Suppressor macrophage treated with lipopolysaccharide for 1 hour (primary cell): ENCODE data around the gene AUTS2.
A peak's percentile ranks its signal among the peaks of the same experiment; 100 is the strongest.

Source experiments
- DNase-seq, 3 donors: peaks; one replicate each; pipeline ENCODE4 v3.0.0-alpha.2; 2020 to 2022

AUTS2 gene

DNA sequence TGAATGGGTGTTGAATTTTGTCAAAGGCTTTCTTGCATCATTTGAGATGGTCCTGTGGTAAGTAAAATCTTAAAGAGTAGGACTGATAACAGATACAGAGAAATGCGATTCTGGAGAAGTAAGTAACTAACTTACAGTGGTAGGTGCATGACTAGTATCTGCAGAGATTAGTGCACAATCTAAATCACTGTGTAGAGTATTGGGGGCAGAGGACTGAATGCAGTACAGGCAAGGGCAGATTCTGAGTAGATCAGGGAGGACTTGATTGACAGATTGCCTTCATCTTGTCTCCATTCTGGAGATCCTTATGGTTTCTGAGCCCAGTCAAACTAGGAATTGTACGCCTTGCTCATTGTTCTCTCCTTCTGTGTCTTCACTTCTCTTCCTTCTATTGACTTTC, 736.0 kb downstream of the AUTS2 start:
- no peak for DNase-seq

DNA sequence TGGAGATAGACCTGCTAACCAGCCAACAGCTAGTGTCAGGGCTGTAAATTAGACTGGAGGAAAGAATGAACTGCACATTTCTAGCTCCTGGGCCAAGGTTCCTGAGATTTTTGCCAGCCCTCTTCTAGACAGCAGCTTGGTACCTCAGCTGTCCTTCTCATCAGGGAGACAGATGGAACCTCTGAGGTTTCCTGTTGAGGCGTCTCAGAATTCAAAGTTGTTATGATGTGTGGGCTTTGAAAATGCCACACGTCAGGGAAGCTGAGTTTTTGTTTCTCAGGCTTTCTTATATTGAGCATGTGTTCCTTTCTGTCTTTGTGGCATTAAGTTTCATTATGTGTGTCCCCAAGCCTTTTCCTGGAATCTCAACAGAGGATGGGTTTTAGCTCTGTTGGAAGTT, 736.6 kb downstream of the AUTS2 start:
- DNase-seq = no peak

DNA sequence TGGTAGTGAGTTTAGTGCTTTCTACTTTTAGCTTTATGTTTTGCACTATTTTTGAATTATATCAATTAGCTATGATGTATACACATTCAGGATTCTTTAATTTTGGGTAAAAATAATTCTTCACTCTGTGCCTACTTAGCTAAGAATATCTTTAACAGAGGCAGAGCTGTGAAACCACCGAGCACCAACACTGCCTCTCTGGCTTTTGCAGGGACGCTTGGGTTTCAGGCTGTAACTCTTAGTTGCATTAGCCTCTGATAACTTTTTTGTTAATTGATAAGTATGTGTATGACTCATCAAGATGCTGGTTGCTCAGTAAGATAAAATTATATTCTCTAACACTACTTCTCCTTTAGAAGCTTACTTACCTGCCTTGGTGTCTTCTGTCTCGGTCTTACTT, 738.3 kb downstream of the AUTS2 start:
- no peak for DNase-seq

DNA sequence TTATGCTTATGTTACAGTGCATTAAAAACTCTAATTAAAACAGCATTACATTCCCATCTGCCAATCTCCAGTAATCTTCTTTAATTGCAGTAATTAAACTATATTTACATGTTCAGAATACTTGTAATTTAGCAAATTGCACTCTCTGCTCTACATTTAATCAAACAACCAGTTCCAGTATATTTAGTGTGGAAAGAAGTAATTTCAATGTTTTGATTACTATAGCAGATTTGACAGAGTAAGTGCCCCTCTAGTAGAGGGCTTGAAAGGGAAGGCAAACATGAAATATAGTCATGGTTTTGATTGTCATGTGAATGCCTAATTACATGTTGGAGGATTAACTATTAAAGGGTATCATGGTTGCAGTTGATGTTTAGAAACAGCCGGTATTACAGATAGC, 739.7 kb downstream of the AUTS2 start:
- DNase-seq = no peak

DNA sequence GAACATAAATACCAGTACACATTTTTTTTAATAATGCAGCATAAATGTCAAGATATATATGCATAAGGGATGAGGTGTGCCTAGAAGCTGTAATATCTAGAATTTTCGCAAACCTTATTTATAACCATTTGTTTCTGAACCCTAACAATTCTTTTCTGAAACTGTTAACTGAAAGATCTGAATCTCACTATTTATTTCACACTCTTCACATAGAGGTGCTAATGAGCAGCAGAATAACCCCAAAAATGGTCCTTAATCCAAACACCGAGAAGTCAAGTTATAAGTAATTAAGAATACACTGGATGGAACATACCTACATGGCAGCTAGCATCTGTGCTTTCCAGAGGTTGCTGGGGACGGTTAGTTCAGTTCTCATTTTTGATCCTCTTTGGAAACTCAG, 742.0 kb downstream of the AUTS2 start:
- no peak for DNase-seq

DNA sequence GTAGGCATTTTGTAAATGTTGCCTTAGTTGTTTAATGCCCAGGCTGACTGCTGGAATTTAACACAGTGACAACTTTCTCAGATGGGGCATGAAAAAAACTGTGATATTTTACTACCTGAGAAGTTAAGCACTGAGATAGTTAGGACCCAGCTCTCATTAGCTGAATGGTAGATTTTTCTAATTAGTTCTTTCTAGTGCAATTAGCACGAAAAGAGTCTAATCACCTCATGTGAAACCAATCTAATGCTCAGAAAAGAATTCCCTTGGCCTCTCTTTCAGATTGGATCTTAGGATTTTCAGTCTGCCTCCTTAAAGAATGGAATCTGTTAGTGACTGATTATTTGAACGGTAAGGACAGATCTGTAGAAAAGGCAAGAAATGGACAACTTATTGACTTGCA, 743.2 kb downstream of the AUTS2 start:
- DNase-seq = no peak

DNA sequence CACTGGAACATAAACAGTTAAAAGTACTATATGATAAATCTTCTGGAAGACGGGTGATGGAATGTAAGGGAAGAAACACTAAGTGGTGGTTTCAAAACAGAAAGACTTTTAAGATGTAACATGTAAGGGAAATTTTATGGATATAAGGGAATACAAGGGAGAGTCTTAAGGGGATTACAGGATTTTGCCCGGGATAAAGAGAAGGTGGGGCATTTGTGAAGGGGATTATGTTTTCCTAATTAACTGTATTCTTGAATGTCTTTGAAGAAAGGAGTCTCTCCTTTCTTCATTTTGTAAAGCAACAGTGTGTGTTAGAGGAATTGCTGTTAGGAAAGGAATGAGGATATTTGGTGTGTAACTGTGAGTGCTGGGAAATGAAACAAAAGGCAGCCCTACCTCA, 745.2 kb downstream of the AUTS2 start:
- no peak for DNase-seq

DNA sequence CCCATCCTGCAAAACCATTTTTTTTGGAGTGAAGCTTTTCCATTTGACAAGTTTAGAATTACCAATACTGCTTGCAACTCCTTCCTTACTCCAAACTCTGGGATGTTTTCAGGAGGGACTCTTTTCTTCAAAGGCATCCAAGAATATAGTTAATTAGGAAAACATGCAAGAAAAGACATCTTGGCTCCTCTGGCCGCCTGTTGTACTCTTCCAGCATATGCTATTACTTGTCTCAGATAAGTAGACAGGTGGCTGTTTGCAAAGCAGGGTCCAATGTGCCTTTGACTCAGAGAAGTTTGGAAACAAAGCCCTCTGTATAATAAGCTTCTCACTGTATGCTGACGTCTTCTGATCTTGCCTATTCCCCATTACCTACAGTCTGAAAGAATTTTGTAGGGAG, 746.5 kb downstream of the AUTS2 start:
- DNase-seq = no peak

DNA sequence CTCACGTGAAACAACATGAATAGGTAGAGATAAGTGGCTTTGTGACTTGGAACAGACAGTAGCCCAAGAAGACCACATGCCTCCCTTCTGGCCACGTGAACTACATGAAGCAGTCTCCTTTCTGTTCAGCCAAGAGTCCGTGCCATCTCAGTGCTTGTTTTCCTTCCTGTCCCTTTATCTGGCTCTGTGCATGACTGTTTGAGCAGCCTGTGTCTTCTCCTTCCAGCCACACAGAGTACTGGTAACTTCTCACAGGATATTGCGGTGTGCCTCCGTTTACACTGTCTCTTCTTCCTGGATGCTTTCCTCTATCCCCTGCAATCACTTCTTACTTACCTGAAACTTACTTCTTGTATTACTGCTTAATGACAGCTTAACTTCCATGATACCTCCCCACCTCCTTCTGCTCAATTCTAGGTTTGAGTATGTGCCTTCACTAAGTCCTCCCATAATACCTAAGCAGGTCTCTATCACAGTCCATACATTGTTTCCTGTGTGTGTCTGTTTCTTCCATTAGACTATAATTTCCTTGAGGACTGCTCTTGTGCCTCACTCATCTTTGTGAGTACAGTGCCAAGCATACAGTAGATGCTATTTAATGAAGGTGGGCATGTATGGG, 748.7 kb downstream of the AUTS2 start:
- DNase-seq = no peak

DNA sequence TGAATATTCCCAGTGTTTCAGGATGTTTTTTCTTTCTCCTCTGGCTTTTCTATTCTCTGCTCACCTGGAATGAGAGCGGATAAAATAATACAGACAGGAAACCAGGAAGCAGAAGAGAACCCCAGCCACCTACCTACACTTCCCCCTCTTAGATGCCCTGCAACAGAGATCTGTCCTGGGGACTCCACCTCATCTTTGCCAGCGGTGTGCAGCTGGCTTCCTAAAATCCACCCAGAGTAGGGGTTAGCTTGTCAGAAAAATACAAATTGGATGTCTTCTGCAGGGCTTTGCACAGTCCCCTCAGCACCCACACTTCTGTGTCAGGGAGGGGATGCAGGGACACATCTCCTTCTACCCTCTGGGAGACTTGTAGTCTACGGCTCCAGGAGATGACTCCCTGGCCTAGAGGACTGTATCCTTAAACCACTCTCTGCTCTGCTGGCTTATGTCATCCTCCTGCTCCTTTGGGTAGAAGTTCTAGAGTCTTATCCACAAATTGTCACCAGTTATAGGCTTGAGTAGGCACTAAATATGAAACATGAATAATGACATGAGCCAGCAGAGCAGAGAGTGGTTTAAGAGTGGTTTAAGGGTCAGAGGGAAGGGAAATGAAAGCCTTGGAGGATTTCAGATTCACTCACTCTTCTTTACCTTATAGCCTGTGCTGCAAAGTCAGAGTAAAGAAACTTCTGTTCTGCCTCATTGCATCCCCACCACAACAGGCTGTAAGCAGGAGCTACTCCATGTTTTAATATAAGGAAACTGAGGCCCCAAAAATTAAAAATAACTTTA, 749.4 kb downstream of the AUTS2 start:
- DNase-seq = no peak

DNA sequence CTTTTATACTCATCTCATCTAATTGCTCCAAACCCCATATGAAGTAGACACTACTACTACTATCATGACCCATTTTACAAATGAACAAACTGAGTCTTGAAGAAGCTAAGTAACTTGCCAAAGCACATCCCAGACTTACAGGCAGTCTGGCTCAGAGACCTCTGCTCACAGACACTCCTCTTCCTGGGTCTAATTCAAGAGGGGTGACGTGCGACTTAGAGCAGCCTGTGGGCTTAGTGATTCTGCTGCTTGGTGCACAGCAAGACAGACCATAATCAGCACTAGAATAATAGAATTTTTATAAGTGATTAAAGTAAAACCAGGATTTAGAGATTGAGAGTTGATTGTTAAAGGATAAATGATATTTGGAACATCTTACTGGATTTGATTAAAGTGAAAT, 750.8 kb downstream of the AUTS2 start:
- DNase-seq = no peak

DNA sequence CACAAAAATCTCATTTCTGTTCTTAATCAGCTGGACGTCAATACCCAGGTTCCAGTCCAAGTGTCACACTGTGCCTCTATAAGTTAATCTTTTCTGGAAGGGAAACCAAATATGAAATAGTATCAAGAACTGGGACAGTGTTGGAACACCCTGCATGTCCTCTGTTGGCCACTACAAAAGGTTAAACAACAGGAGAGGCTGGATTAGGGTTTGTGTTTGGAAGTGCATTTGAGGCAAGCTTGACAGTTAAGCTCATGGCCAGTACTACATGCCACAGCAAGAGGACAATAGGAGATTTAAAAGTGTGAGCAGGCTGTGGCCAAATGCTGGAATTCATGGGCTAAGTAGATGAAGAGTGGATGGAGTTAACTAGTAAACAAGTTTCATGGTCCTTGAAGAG, 751.5 kb downstream of the AUTS2 start:
- no peak for DNase-seq

DNA sequence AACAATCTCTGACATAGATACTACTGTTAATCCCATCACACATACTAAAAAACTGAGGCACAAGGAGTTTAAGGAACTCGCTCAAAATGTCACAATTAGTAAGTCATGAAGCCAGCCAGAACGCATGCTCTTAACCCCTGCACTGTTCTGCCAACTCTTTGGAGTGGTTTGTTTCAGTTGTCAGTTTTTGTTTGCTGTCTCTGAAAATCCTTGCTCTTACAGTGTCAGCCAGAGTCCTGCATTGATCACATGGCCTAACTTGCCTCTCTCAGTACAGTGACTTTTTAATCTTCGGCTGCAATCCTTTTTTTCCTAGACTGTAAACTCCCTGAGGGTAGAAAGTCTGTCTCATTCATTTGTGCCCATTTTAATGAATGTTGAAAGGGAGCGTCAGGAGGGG, 753.8 kb downstream of the AUTS2 start:
- no peak for DNase-seq

DNA sequence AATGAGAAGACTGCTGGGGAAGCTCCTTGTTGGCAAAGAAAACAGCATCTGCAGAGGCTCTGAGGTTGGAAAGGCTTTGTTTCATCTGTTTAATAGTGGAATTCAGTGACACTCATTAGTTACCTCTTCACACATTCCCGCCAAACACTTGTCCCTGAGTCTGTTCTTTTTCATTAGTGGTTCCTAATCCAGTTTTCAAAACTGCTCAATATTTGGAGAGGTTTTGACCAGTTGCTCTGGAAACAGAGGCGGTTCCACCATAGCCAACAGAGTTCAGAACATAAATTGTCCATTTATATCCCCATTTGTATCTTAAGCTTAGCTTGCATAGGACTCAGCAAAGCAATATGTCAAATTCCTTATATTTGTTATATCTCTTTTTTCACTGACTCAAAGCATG, 754.6 kb downstream of the AUTS2 start:
- DNase-seq = no peak

DNA sequence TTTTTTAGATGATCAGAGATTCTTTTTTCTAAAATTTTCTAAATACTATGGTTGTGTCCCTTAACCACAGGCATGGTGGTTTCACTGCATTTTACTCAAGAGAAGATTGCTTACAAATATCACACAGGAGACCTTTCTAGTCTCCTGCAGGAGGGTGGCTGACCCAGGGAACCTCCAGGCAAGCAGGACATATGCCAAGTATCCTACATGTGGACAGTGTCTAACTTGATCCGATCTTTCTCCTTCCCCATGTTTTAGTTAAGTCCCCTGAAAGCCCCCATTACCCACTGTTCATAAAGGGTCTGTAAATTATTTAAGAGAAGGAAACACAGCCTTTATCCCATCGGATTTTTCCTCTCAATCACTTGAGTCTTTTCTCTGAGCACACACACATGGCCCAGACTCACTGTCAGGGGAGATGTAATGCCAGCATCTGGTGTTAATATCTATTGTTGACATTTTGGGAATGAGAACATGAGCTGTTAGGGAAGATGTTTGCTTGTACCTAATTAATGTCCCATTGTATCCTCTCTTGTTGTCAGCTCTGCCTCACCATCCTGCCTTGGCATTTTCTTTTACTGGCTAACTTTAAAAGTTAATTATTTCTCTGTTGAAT, 755.2 kb downstream of the AUTS2 start:
- DNase-seq = no peak

DNA sequence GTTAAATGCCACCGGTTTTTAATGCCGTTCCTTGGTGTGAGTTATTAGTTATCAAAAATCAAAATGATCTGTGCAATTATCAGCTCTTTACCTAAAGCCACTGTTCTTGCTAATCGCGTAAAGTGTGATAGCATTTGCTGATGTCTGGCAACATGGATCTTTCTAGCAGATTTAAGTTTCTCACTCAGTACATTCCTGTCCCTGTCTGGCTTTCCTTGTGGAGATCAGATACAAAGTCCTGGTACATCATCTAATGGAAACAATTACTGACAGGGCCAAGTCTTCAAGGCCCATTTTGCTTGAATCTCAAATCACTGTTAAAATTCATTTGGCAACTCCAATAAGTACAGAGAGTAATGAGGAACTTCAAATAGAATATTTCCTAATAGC, 755.7 kb downstream of the AUTS2 start:
- DNase-seq = no peak

DNA sequence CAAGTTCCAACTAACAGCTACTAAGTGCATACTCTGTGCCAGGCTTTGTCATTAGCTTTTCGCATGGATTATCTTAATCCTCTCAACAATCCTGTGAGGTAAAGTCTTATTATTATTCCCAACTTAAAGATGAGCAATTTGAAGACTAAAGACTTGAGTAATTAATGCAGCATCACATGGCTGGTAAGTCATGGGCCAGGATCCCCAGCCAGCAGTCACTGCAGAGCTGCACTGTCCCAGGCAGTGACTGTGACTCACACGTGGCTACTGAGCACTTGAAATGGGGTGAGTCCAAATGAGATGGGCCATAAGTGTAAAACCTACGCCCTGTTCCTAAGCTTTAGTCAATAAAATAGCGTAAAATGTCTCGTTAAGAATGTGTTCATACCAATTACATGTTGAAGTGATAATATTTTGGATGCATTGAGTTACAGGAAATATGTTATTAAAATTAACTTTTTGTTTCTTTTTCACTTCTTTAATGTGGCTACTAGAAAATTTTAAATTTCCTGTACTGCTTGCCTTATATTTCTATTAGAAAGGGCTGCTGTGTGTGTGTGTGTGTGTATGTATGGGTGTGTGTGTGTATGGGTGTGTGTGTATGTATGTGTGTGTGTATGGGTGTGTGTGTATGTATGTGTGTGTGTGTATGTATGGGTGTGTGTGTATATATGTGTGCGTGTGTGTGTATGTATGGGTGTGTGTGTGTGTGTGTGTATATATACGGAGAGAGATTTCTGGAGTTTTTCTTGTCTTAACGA, 756.3 kb downstream of the AUTS2 start:
- peak; percentile 38 to 52 (median 46) for DNase-seq

DNA sequence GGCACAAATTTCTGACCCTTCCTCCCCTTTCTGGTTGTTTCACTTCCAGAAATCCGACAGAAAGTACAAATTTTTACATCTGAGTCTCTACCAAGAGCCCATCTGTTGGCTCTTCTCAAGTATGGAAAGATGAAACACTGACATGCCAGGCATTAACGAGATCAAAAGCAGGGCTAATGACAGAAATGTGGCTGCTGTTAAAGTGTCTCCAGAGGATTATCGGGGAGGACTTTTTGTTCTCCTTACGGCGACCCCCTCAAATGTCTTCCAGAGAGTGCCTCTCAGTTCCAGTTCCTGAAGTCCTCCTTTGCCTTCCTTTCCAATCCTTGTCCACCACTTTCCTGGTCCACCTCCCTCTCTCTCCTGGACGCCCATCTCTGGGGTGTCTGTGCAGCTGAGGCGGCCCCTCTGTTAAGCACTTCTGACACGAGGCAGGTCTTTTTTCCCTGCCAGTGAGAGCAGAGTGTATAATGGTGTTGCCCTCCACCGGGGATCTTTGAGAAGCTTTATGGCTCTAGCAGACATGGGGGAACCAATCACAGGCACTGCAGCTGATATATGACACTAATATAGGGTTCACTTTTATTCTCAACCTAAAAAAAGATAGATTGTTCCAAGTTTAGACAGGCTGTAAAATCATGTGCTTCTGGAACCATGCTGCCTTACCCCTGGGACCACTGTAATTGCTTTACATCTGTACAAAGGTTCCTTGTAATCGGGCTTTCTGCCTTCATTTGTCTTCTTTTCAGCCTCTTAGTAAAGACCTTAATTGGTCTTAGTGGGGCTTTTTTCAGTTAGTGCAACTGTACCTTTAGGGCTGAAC, 757.1 kb downstream of the AUTS2 start:
- DNase-seq = no peak

DNA sequence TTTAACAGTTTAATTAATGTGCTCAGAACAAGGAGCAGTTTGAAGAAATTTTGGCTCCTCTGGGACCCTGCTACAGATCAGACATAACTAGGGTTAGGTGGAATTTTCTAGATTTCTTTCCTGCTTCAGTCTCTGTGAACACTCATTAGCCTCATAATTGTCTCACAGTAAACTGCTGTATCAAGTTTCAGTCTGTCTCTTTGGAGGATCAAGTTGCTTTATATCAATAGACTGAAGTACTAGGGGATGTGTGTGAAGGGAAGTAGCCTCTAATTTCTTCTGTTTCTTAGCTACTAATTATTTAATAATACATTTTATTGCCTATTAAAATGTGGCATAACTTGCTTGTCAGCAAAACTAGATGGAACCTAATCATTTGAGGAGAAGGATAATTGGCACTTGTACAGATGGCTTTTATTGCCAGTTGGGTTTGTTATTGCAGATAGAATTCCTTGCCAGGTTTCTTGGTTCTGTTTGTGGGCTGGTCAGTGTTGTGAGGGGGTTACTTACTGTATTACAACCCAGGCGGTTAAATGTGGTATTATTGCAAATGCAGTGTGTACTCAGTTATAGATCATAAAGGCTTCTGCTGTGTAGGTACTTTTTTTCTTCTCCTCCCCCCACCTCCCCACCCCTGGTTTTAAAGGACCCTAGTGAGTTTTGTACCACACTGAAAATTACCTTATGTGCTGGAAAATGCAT, 758.0 kb downstream of the AUTS2 start:
- DNase-seq = no peak

DNA sequence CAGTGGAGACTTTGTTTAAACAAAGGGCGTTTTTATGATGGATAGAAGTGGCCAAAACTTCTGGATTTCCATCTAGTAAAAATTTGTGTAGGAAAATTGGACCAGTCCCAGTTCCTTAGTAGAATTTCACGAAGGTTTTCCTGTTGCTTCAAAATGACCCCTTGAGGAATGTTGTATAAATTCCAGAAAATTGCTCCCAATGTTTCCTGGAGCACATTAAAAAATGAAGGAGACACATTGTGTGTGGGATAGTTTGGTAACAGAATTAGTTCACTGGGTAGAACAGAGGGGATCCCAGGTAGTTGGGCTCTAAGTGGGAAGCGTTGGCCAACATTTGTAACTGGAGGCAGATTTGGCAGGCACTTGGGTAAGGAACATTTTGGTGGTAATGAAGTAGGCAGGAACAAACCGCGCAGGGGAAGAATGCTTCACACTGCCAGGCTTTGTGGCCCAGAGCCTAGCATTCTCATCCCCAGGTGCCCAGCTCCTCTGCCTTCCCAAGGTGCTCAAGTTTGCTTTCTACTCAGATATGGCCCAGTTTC, 758.6 kb downstream of the AUTS2 start:
- DNase-seq = no peak

DNA sequence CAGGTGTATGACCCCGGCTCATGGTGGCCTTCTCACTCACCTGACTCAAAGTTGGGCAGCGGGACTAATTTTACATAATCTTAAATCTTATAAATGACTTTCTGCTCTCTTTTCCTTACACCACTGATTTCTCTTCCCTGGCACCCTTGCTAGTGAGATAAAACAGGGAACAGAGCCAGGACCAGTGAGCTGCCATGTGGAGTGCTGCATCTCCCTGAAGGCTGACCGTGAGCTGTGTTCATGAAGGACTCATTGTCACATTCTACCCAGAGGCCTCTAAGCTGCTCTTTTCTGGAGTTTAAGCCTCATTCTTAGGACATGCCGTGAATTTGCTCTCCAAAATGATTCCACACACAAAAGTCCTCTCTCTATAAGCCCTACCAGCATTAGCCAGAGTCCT, 762.3 kb downstream of the AUTS2 start:
- DNase-seq = no peak

DNA sequence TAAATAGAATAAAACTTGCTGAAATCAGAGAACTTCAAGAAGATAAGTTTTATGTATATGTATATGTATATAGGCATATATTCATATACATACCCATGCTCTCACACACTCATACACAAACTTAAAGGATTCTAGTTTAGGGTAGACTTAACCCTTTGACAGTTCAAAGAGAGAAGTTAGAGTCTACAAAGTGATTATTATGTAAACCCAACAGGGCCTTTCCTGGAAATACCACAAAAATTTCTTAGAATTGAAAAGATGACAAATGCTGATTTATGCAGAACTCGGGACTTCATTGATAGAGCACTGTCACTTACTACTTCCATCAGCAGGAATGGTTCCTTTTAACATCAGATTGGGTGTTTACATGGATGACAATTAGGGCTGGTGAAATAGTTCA, 763.5 kb downstream of the AUTS2 start:
- peak; percentile 18 to 41 (median 36) for DNase-seq
